ENCODE data around the gene ARL6IP4.
"Not testable (repeated sequence)": the region's sequence is repeated elsewhere in the genome, so short reads cannot be mapped to it uniquely, and the experiment has no call there.

Gene ARL6IP4

GRCh38 chr12:122980183-122981035 lies at the start of gene ARL6IP4:
TSS of gene ARL6IP4 (plus strand) at chr12:122980681. CDS start at chr12:122981140, 459 bp downstream.
- peak; percentile 44 to 71 for DNase-seq

GRCh38 chr12:122932207-122932606 lies 48.3 kb upstream of the ARL6IP4 start:
- DNase-seq = no peak

GRCh38 chr12:122934722-122935121 lies 45.8 kb upstream of the ARL6IP4 start:
- no peak for DNase-seq

GRCh38 chr12:122935318-122935717 lies 45.2 kb upstream of the ARL6IP4 start:
- no peak for DNase-seq

GRCh38 chr12:122937622-122938091 lies 42.8 kb upstream of the ARL6IP4 start:
- no peak for DNase-seq

- no peak for DNase-seq
These were observed 41.4 kb upstream of the ARL6IP4 start for GRCh38 chr12:122939125-122939524.

GRCh38 chr12:122941351-122941750 lies 39.1 kb upstream of the ARL6IP4 start:
- DNase-seq = not testable (repeated sequence)

- no peak for DNase-seq
These were observed 37.8 kb upstream of the ARL6IP4 start for GRCh38 chr12:122942637-122943036.

GRCh38 chr12:122943196-122943595 lies 37.3 kb upstream of the ARL6IP4 start:
- DNase-seq = no peak

- DNase-seq = no peak
These were observed 35.6 kb upstream of the ARL6IP4 start for GRCh38 chr12:122944605-122945592.

GRCh38 chr12:122946690-122947341 lies 33.7 kb upstream of the ARL6IP4 start:
- peak; percentile 63 to 81 for DNase-seq

GRCh38 chr12:122947352-122947792 lies 33.1 kb upstream of the ARL6IP4 start:
- no peak for DNase-seq

- DNase-seq = no peak
These were observed 31.9 kb upstream of the ARL6IP4 start for GRCh38 chr12:122948605-122949004.

- DNase-seq = no peak
These were observed 31.1 kb upstream of the ARL6IP4 start for GRCh38 chr12:122949405-122949804.

- no peak for DNase-seq
These were observed 30.4 kb upstream of the ARL6IP4 start for GRCh38 chr12:122949816-122950675.

- DNase-seq = no peak
These were observed 29.1 kb upstream of the ARL6IP4 start for GRCh38 chr12:122951406-122951805.

- DNase-seq = peak; percentile 62 to 68
These were observed 28.2 kb upstream of the ARL6IP4 start for GRCh38 chr12:122951979-122952892.

- DNase-seq = no peak
These were observed 25.3 kb upstream of the ARL6IP4 start for GRCh38 chr12:122955156-122955555.

GRCh38 chr12:122956035-122956434 lies 24.4 kb upstream of the ARL6IP4 start:
- DNase-seq = no peak

- no peak for DNase-seq
These were observed 22.1 kb upstream of the ARL6IP4 start for GRCh38 chr12:122958198-122958888.

Data from stimulated activated CD4-positive, alpha-beta T cell treated with anti-CD3 and anti-CD28 coated beads, Interleukin-4, amount 100 ng/mL, for 4 hours (primary cell).